H1 (cell line): ENCODE data around the gene CXCL17. TPM values are rescaled to one million over a fixed set of nuclear protein-coding genes. Genes with fewer than 3 reads are reported as not detected.

Source experiments
- CTCF ChIA-PET: fragments of 300-600 bp; sonication (Branson Sonifier 250); formaldehyde crosslinking; loops from one replicate; lab custom pipeline; 2021; ENCODE audit not compliant: partially characterized antibody; lab: Charles Lee
- POLR2A ChIA-PET: fragments of 300-600 bp; sonication (Branson Sonifier 250); formaldehyde crosslinking; loops from one replicate; lab custom pipeline; 2021; ENCODE audit warnings: inconsistent platforms; ENCODE audit not compliant: partially characterized antibody; lab: Charles Lee
- DNase-seq, 2 experiments: peaks; one replicate each; pipeline versions ENCODE4 v3.0.0 to v3.0.0-alpha.2; 2010 to 2022; ENCODE audit warnings: low spot score in 2 of 2, low read depth in 1 of 2, mixed read lengths in 1 of 2
- FAIRE-seq: peaks from 2 replicates; lab custom pipeline; 2011; peaks lifted over from hg19 to GRCh38; lab: Jason Lieb, UNC
- H2AFZ ChIP-seq: 2 replicates; pipeline ENCODE4 v1.8.1; 2012; ENCODE audit warnings: low read length, inconsistent platforms
- H2AK5ac ChIP-seq: 2 replicates; pipeline ENCODE4 v1.6.1; 2013; ENCODE audit warnings: low read depth, low read length
- H2BK120ac ChIP-seq: replicated peaks from 2 replicates; pipeline ENCODE3; 2013; ENCODE audit warnings: low read depth, low read length, inconsistent platforms
- H2BK12ac ChIP-seq: 2 replicates; pipeline ENCODE4 v1.6.1; 2013; ENCODE audit warnings: low read depth, low read length
- H2BK15ac ChIP-seq: 2 replicates; pipeline ENCODE4 v1.6.1; 2013; ENCODE audit warnings: low read length
- H2BK20ac ChIP-seq: 2 replicates; pipeline ENCODE4 v1.6.1; 2013; ENCODE audit warnings: low read length
- H2BK5ac ChIP-seq: 2 replicates; pipeline ENCODE4 v1.6.1; 2013; ENCODE audit warnings: low read depth, low read length
- H3K14ac ChIP-seq: 2 replicates; pipeline ENCODE4 v1.6.1; 2013; ENCODE audit warnings: inconsistent platforms; ENCODE audit not compliant: insufficient read length
- H3K18ac ChIP-seq: 2 replicates; pipeline ENCODE4 v1.6.1; 2013; ENCODE audit warnings: low read length; ENCODE audit errors: extremely low read depth
- H3K23ac ChIP-seq: 2 replicates; pipeline ENCODE4 v1.6.1; 2013; ENCODE audit warnings: inconsistent platforms; ENCODE audit not compliant: insufficient read length
- H3K23me2 ChIP-seq: 2 replicates; pipeline ENCODE4 v1.6.1; 2013; ENCODE audit warnings: low read depth, low read length
- H3K27ac ChIP-seq: 2 replicates; pipeline ENCODE4 v1.6.1; 2011; ENCODE audit warnings: low read depth, low read length, inconsistent platforms
- H3K27me3 ChIP-seq, 4 experiments: replicated peaks in 1 of 4; 1 replicate in 1 of 4; 2 replicates in 3 of 4; pipeline versions ENCODE4 v1.6.1 to v1.8.1; 2011 to 2013; ENCODE audit warnings: low read length in 3 of 4, mild to moderate bottlenecking in 3 of 4, inconsistent platforms in 2 of 4, mixed read lengths in 2 of 4, moderate library complexity in 1 of 4; ENCODE audit not compliant: control insufficient read depth in 3 of 4, insufficient read depth in 3 of 4; ENCODE audit errors: extremely low read depth in 1 of 4
- H3K36me3 ChIP-seq, 4 experiments: 2 replicates each; pipeline versions ENCODE4 v1.6.1 to v1.8.1; 2011 to 2013; ENCODE audit warnings: mild to moderate bottlenecking in 4 of 4, low read length in 3 of 4, moderate library complexity in 2 of 4, control low read depth in 1 of 4, inconsistent platforms in 1 of 4; ENCODE audit not compliant: insufficient read depth in 4 of 4, control insufficient read depth in 2 of 4
- H3K4ac ChIP-seq: replicated peaks from 2 replicates; pipeline ENCODE3; 2013; ENCODE audit warnings: low read length, low read depth, mixed read lengths, inconsistent platforms; ENCODE audit not compliant: insufficient read length
- H3K4me1 ChIP-seq, 4 experiments: replicated peaks in 1 of 4; 1 replicate in 1 of 4; 2 replicates in 3 of 4; pipeline versions ENCODE4 v1.6.1 to v1.8.1; 2011 to 2013; ENCODE audit warnings: low read length in 3 of 4, inconsistent platforms in 2 of 4, mixed read lengths in 1 of 4; ENCODE audit not compliant: insufficient read depth in 4 of 4, control insufficient read depth in 3 of 4
- H3K4me2 ChIP-seq, 2 experiments: 2 replicates each; pipeline versions ENCODE4 v1.6.1 to v1.8.1; 2011 to 2013; ENCODE audit warnings: low read depth in 2 of 2, low read length in 2 of 2, control low read depth in 1 of 2, inconsistent platforms in 1 of 2, mild to moderate bottlenecking in 1 of 2; ENCODE audit not compliant: insufficient read depth in 1 of 2
- H3K4me3 ChIP-seq, 4 experiments: fragments of 200-600, 300-600 bp in 1 of 4; sonication (generic), shearing (Covaris generic), sonication (Bioruptor Twin) in 1 of 4; 2 replicates each; pipeline versions ENCODE4 v1.5.1 to v1.8.1; 2011 to 2016; ENCODE audit warnings: low read length in 4 of 4, low read depth in 3 of 4, control low read depth in 2 of 4, inconsistent platforms in 2 of 4, mild to moderate bottlenecking in 2 of 4, mixed read lengths in 1 of 4, moderate library complexity in 1 of 4; ENCODE audit not compliant: insufficient read depth in 2 of 4; ENCODE audit errors: extremely low read depth in 1 of 4
- H3K56ac ChIP-seq: replicated peaks from 2 replicates; pipeline ENCODE3; 2013; ENCODE audit warnings: low read depth, mild to moderate bottlenecking, mixed read lengths, low read length, inconsistent platforms; ENCODE audit not compliant: insufficient read length
- H3K79me1 ChIP-seq: 2 replicates; pipeline ENCODE4 v1.6.1; 2013; ENCODE audit warnings: low read depth, low read length, control low read depth
- H3K79me2 ChIP-seq, 2 experiments: 2 replicates each; pipeline versions ENCODE4 v1.6.1 to v1.8.1; 2012 to 2013; ENCODE audit warnings: low read length in 2 of 2, mild to moderate bottlenecking in 2 of 2, inconsistent platforms in 1 of 2; ENCODE audit not compliant: insufficient read depth in 2 of 2, control insufficient read depth in 1 of 2
- H3K9ac ChIP-seq, 4 experiments: replicated peaks in 1 of 4; 1 replicate in 1 of 4; 2 replicates in 3 of 4; pipeline versions ENCODE4 v1.6.1 to v1.8.1; 2011 to 2013; ENCODE audit warnings: low read depth in 3 of 4, low read length in 3 of 4, control low read depth in 2 of 4, mild to moderate bottlenecking in 2 of 4, moderate library complexity in 2 of 4, inconsistent platforms in 1 of 4; ENCODE audit errors: extremely low read depth in 1 of 4
- H3K9me3 ChIP-seq, 2 experiments: 2 replicates each; pipeline versions ENCODE4 v1.6.1 to v1.8.1; 2012 to 2013; ENCODE audit warnings: mild to moderate bottlenecking in 2 of 2, moderate library complexity in 2 of 2, control low read depth in 1 of 2, inconsistent platforms in 1 of 2, low read depth in 1 of 2, low read length in 1 of 2, mixed read lengths in 1 of 2; ENCODE audit not compliant: insufficient read depth in 2 of 2
- H4K20me1 ChIP-seq, 2 experiments: replicated peaks in 1 of 2; 2 replicates each; pipeline versions ENCODE3 to v1.8.1; 2011 to 2013; ENCODE audit warnings: inconsistent platforms in 2 of 2, low read length in 2 of 2, mild to moderate bottlenecking in 1 of 2; ENCODE audit not compliant: insufficient read depth in 2 of 2, control insufficient read depth in 1 of 2
- H4K5ac ChIP-seq: 2 replicates; pipeline ENCODE4 v1.6.1; 2013; ENCODE audit warnings: low read length, low read depth, mixed read lengths, inconsistent platforms; ENCODE audit not compliant: insufficient read length
- H4K8ac ChIP-seq: 2 replicates; pipeline ENCODE4 v1.8.0; 2013; ENCODE audit warnings: mild to moderate bottlenecking, moderate library complexity, low read length, inconsistent platforms; ENCODE audit not compliant: insufficient read depth; ENCODE audit errors: extremely low read depth
- H4K91ac ChIP-seq: replicated peaks from 2 replicates; pipeline ENCODE3; 2013; ENCODE audit warnings: low read length, mixed read lengths, inconsistent platforms; ENCODE audit not compliant: insufficient read length
- CHD1 ChIP-seq: IDR thresholded peaks from 2 replicates; pipeline ENCODE4 v1.6.1; 2012; ENCODE audit warnings: low read depth, low read length, improper control_type of control experiment
- SRF ChIP-seq: IDR thresholded peaks from 2 replicates; pipeline ENCODE4 v1.6.1; 2011; ENCODE audit warnings: mild to moderate bottlenecking, low read depth, low read length, moderate library complexity
- TEAD4 ChIP-seq: IDR thresholded peaks from 2 replicates; pipeline ENCODE4 v1.6.1; 2012; ENCODE audit warnings: low read depth, low read length, inconsistent platforms, mixed read lengths
- whole genome bisulfite sequencing, 2 experiments: shearing (Covaris generic) in 1 of 2; methylation state at CpG; one replicate each; pipeline versions ENCODE4 v1.1.6 to v1.1.7; 2013 to 2015; ENCODE audit warnings: low lambda C conversion rate in 2 of 2, mixed read lengths in 2 of 2, inconsistent platforms in 1 of 2, low coverage in 1 of 2, missing lambda C conversion rate in 1 of 2; ENCODE audit not compliant: insufficient replicate concordance in 2 of 2, insufficient coverage in 1 of 2, insufficient read length in 1 of 2; ENCODE audit errors: extremely low coverage in 1 of 2, missing lambda C conversion rate in 1 of 2; 5-methylcytosine and 5-hydroxymethylcytosine counted together
- polyA plus RNA-seq, 7 experiments: library from polyadenylated mRNA; depleted of rRNA in 3 of 7; stranded (reverse) in 5 of 7; unstranded in 2 of 7; fragments of >200 nt in 5 of 7; fragments of 200-250 nt in 2 of 7; gene quantifications; 1 replicate in 5 of 7; 2 replicates in 1 of 7; 4 replicates in 1 of 7; pipeline versions ENCODE4 v1.2.1 to v1.2.3, GENCODE V29; 2011 to 2013; ENCODE audit warnings: missing spikeins in 2 of 7, mixed read lengths in 2 of 7
- total RNA-seq: library from RNA; stranded (reverse); fragmentation: NEBNext Ultra II Directional; extraction: Animal tissue kit (Norgen Biotek cat#: 25700); gene quantifications from 2 replicates; pipeline ENCODE4 v1.2.1, GENCODE V29; 2021

The CXCL17 gene
- total and polyA plus RNA-seq, 2 of the 8 experiments (the other 6 are each of a cell fraction or from before 2014, with no cell fraction given) = not detected

GRCh38 chr19:42435316-42435715 is 7.4 kb downstream of the CXCL17 start:
- H3K27ac ChIP-seq = no peak overlapping the region
- H3K23ac ChIP-seq = no peak overlapping the region
- FAIRE-seq (no peak), DNase-seq (no peak)
- H4K8ac ChIP-seq = no peak overlapping the region
- H3K4me3 ChIP-seq = no peak overlapping the region
- WGBS, 2 experiments = 89% methylated on average over 6 of the region's 6 CpGs; no CpG with 5 or more reads in 1 of the 2 experiments
- H3K4me1 ChIP-seq = peaks cover 0 to 2% (median 1%) of the 10 kb centered on the region in 4 experiments; a peak in 1 of 7 replicates
- no peak overlapping the region for H2BK20ac ChIP-seq
- H3K36me3 ChIP-seq = no peaks in the 10 kb centered on the region
- no peak overlapping the region for H2BK15ac ChIP-seq
- H2BK120ac ChIP-seq = no peak overlapping the region
- H3K9me3 ChIP-seq = no peaks in the 10 kb centered on the region
- H2BK12ac ChIP-seq = no peak overlapping the region
- no peaks in the 10 kb centered on the region for H4K20me1 ChIP-seq
- H3K79me2 ChIP-seq = no peaks in the 10 kb centered on the region
- H3K14ac ChIP-seq = no peak overlapping the region
- H3K56ac ChIP-seq = no peak overlapping the region
- H3K9ac ChIP-seq = no peak overlapping the region
- H3K79me1 ChIP-seq = no peaks in the 10 kb centered on the region
- H3K4ac ChIP-seq = no peak overlapping the region
- H2AFZ ChIP-seq = no peak overlapping the region
- no peak overlapping the region for H3K4me2 ChIP-seq
- ChIA-PET CTCF (interaction anchor here (0.7 to 6.7 kb wide), 8 partner anchors 9 to 94 kb away, joined by 3 to 101 read pairs (median 5); partner anchors contain the start of gene LIPE), POLR2A (interaction anchor here (3.7 kb wide), 1 partner anchor 11 kb away, joined by 24 read pairs; no protein-coding TSS in a partner anchor)
- H2BK5ac ChIP-seq = no peak overlapping the region
- no peak overlapping the region for H4K5ac ChIP-seq
- H2AK5ac ChIP-seq = no peak overlapping the region
- no peaks in the 10 kb centered on the region; a peak in 2 of 7 replicates for H3K27me3 ChIP-seq
- no peak overlapping the region for H4K91ac ChIP-seq
- no peaks in the 10 kb centered on the region for H3K23me2 ChIP-seq
- H3K18ac ChIP-seq = no peak overlapping the region
- no peak for TF ChIP-seq SRF
- no peak for TF ChIP-seq TEAD4
- no peak for TF ChIP-seq CHD1
